Measurements from ENCODE around the gene RALGDS.

RALGDS gene

GRCh38 chr9:133149130-133150015 is 28.3 kb upstream of the RALGDS start:
- Histone ChIP-seq H3K27ac (ENCODE audit: low read depth, low read length) (no peak overlapping the region), H3K36me3 (ENCODE audit: control insufficient read depth, insufficient read depth, low read length) (no peaks in the 10 kb centered on the region), H3K4me1 (ENCODE audit: control insufficient read depth, insufficient read depth, low read length) (peaks cover 15% of the 10 kb centered on the region), H3K4me3 (ENCODE audit: low read depth, low read length) (peak overlapping the region; percentile 80), H3K27me3 (ENCODE audit: control insufficient read depth, insufficient read depth, low read length) (peaks cover 5% of the 10 kb centered on the region; the same call in 1 of the 2 replicates), H3K9ac (ENCODE audit: low read length) (peak overlapping the region; percentile 73), H3K9me3 (ENCODE audit: control insufficient read depth, insufficient read depth, low read depth, low read length) (no peaks in the 10 kb centered on the region)

- Histone ChIP-seq H3K27ac (ENCODE audit: low read depth, low read length) (no peak overlapping the region), H3K27me3 (ENCODE audit: control insufficient read depth, insufficient read depth, low read length) (peaks cover 5% of the 10 kb centered on the region; the same call in 1 of the 2 replicates), H3K4me3 (ENCODE audit: low read depth, low read length) (peak overlapping the region; percentile 80), H3K9me3 (ENCODE audit: control insufficient read depth, insufficient read depth, low read depth, low read length) (no peaks in the 10 kb centered on the region), H3K36me3 (ENCODE audit: control insufficient read depth, insufficient read depth, low read length) (no peaks in the 10 kb centered on the region), H3K4me1 (ENCODE audit: control insufficient read depth, insufficient read depth, low read length) (peaks cover 20% of the 10 kb centered on the region), H3K9ac (ENCODE audit: low read length) (peak overlapping the region; percentile 63)
These were observed 27.4 kb upstream of the RALGDS start for GRCh38 chr9:133148199-133149129.

GRCh38 chr9:133147412-133148198 is 26.6 kb upstream of the RALGDS start:
- Histone ChIP-seq H3K27ac (ENCODE audit: low read depth, low read length) (no peak overlapping the region), H3K27me3 (ENCODE audit: control insufficient read depth, insufficient read depth, low read length) (peaks cover 5% of the 10 kb centered on the region; the same call in 1 of the 2 replicates)

GRCh38 chr9:133146746-133147411 is 25.8 kb upstream of the RALGDS start:
- Histone ChIP-seq H3K9ac (ENCODE audit: low read length) (no peak overlapping the region), H3K36me3 (ENCODE audit: control insufficient read depth, insufficient read depth, low read length) (no peaks in the 10 kb centered on the region), H3K4me3 (ENCODE audit: low read depth, low read length) (no peak overlapping the region), H3K27ac (ENCODE audit: low read depth, low read length) (no peak overlapping the region), H3K4me1 (ENCODE audit: control insufficient read depth, insufficient read depth, low read length) (peaks cover 20% of the 10 kb centered on the region), H3K9me3 (ENCODE audit: control insufficient read depth, insufficient read depth, low read depth, low read length) (no peaks in the 10 kb centered on the region), H3K27me3 (ENCODE audit: control insufficient read depth, insufficient read depth, low read length) (peaks cover 5% of the 10 kb centered on the region; the same call in 1 of the 2 replicates)

More at GRCh38 chr9:133147412-133148198, 26.6 kb upstream of the RALGDS start:
- no peaks in the 10 kb centered on the region for H3K9me3 ChIP-seq (ENCODE audit: control insufficient read depth, insufficient read depth, low read depth, low read length)
- peak overlapping the region; percentile 60 for H3K9ac ChIP-seq (ENCODE audit: low read length)
- peak overlapping the region; percentile 80 for H3K4me3 ChIP-seq (ENCODE audit: low read depth, low read length)
- H3K4me1 ChIP-seq (ENCODE audit: control insufficient read depth, insufficient read depth, low read length): peaks cover 20% of the 10 kb centered on the region
- no peaks in the 10 kb centered on the region for H3K36me3 ChIP-seq (ENCODE audit: control insufficient read depth, insufficient read depth, low read length)

GRCh38 chr9:133144904-133145851 is 24.1 kb upstream of the RALGDS start:
- Histone ChIP-seq H3K27me3 (ENCODE audit: control insufficient read depth, insufficient read depth, low read length) (peaks cover 5% of the 10 kb centered on the region; the same call in 1 of the 2 replicates), H3K4me3 (ENCODE audit: low read depth, low read length) (no peak overlapping the region), H3K36me3 (ENCODE audit: control insufficient read depth, insufficient read depth, low read length) (no peaks in the 10 kb centered on the region), H3K27ac (ENCODE audit: low read depth, low read length) (no peak overlapping the region), H3K4me1 (ENCODE audit: control insufficient read depth, insufficient read depth, low read length) (peaks cover 20% of the 10 kb centered on the region), H3K9me3 (ENCODE audit: control insufficient read depth, insufficient read depth, low read depth, low read length) (no peaks in the 10 kb centered on the region), H3K9ac (ENCODE audit: low read length) (no peak overlapping the region)

- Histone ChIP-seq H3K9ac (ENCODE audit: low read length) (peak overlapping the region; percentile 44), H3K9me3 (ENCODE audit: control insufficient read depth, insufficient read depth, low read depth, low read length) (no peaks in the 10 kb centered on the region), H3K4me1 (ENCODE audit: control insufficient read depth, insufficient read depth, low read length) (peaks cover 20% of the 10 kb centered on the region), H3K36me3 (ENCODE audit: control insufficient read depth, insufficient read depth, low read length) (no peaks in the 10 kb centered on the region), H3K27ac (ENCODE audit: low read depth, low read length) (no peak overlapping the region), H3K4me3 (ENCODE audit: low read depth, low read length) (peak overlapping the region; percentile 57), H3K27me3 (ENCODE audit: control insufficient read depth, insufficient read depth, low read length) (peaks cover 5% of the 10 kb centered on the region; the same call in 1 of the 2 replicates)
These were observed 23.3 kb upstream of the RALGDS start for GRCh38 chr9:133144142-133144903.

- Histone ChIP-seq H3K27ac (ENCODE audit: low read depth, low read length) (no peak overlapping the region), H3K9me3 (ENCODE audit: control insufficient read depth, insufficient read depth, low read depth, low read length) (no peaks in the 10 kb centered on the region), H3K9ac (ENCODE audit: low read length) (peak overlapping the region; percentile 44), H3K4me1 (ENCODE audit: control insufficient read depth, insufficient read depth, low read length) (peaks cover 20% of the 10 kb centered on the region), H3K27me3 (ENCODE audit: control insufficient read depth, insufficient read depth, low read length) (peaks cover 5% of the 10 kb centered on the region; the same call in 1 of the 2 replicates), H3K36me3 (ENCODE audit: control insufficient read depth, insufficient read depth, low read length) (no peaks in the 10 kb centered on the region), H3K4me3 (ENCODE audit: low read depth, low read length) (peak overlapping the region; percentile 57)
These were observed 22.6 kb upstream of the RALGDS start for GRCh38 chr9:133143639-133144141.

- Histone ChIP-seq H3K36me3 (ENCODE audit: control insufficient read depth, insufficient read depth, low read length) (no peaks in the 10 kb centered on the region), H3K4me1 (ENCODE audit: control insufficient read depth, insufficient read depth, low read length) (peaks cover 16% of the 10 kb centered on the region), H3K4me3 (ENCODE audit: low read depth, low read length) (no peak overlapping the region), H3K27me3 (ENCODE audit: control insufficient read depth, insufficient read depth, low read length) (peaks cover 5% of the 10 kb centered on the region; the same call in 1 of the 2 replicates), H3K9me3 (ENCODE audit: control insufficient read depth, insufficient read depth, low read depth, low read length) (no peaks in the 10 kb centered on the region), H3K27ac (ENCODE audit: low read depth, low read length) (no peak overlapping the region), H3K9ac (ENCODE audit: low read length) (no peak overlapping the region)
These were observed 21.9 kb upstream of the RALGDS start for GRCh38 chr9:133142684-133143622.
